Activated naive CD8-positive, alpha-beta T cell treated with anti-CD3 and anti-CD28 coated beads for 36 hours (primary cell): Measurements from ENCODE around the gene FNDC7. TPM values are rescaled to one million over a fixed set of nuclear protein-coding genes. Genes with fewer than 3 reads are reported as not detected.
A peak's percentile ranks its signal among the peaks of the same experiment; 100 is the strongest.
"Not testable (repeated sequence)": the region's sequence is repeated elsewhere in the genome, so short reads cannot be mapped to it uniquely, and the experiment has no call there.

Experiments used
- DNase-seq: peaks from one replicate; pipeline ENCODE4 v3.0.0; 2021
- H3K27ac Mint-ChIP-seq: one replicate; pipeline ENCODE4 v1.8.0; 2022; ENCODE audit warnings: mild to moderate bottlenecking, moderate library complexity, mixed read lengths
- H3K27me3 Mint-ChIP-seq: one replicate; pipeline ENCODE4 v1.8.0; 2022; ENCODE audit warnings: mild to moderate bottlenecking, mixed read lengths
- H3K36me3 Mint-ChIP-seq: one replicate; pipeline ENCODE4 v1.8.0; 2021; ENCODE audit warnings: mild to moderate bottlenecking, mixed read lengths
- H3K4me1 Mint-ChIP-seq: one replicate; pipeline ENCODE4 v1.8.0; 2021; ENCODE audit warnings: mixed read lengths
- H3K4me3 Mint-ChIP-seq: one replicate; pipeline ENCODE4 v1.8.0; 2022; ENCODE audit warnings: mild to moderate bottlenecking, moderate library complexity, mixed read lengths
- H3K9me3 Mint-ChIP-seq: one replicate; pipeline ENCODE4 v1.8.0; 2022; ENCODE audit warnings: mixed read lengths
- total RNA-seq, 2 experiments: library from RNA; stranded (reverse); gene quantifications; one replicate each; pipeline ENCODE4 v1.2.3, GENCODE V29; 2021

FNDC7 gene
- total RNA-seq, 2 experiments from 2014 or later = not detected

DNA sequence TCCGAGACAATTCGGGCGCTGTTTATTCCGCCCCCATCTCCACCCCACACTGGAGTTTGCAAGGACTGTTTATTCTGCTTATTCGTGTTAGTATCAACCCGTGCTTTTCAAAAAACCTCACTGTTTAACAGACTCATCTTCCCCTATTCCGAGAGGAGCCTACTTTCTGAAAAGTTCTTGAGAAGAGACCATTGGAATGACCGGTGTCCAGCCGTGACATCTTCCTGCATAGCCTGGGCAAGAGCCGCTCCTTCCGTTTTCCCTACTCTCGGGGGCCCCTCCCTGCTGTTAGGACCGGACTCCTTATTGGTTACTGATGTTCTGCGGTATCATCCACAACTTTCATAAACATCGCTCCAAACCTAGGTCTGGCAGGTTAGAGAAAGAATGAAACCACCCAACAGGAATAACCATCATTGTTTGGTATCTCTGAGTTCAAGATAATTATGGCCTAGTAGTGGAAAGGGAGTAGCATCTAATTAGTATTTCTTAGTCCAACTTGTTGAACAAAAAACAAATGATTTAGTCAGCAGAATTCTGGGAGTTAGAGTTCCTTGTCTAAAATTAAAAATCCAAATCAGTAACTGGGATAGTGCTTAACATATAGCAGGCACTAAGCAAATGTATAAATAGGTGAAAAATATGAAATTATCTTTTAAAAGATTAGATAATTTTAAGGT is 34.6 kb downstream of the FNDC7 start:
- Mint-ChIP-seq H3K27me3 (no peaks in the 10 kb centered on the region), H3K9me3 (no peaks in the 10 kb centered on the region), H3K4me3 (peak overlapping the region; percentile 98), H3K4me1 (peaks cover 28% of the 10 kb centered on the region), H3K27ac (peak overlapping the region; percentile 94), H3K36me3 (peaks cover 18% of the 10 kb centered on the region)
- DNase-seq = peak; percentile 48

GRCh38 chr1:108747898-108748297 is 35.2 kb downstream of the FNDC7 start:
- peaks cover 18% of the 10 kb centered on the region for H3K36me3 Mint-ChIP-seq
- H3K27me3 Mint-ChIP-seq = no peaks in the 10 kb centered on the region
- no peaks in the 10 kb centered on the region for H3K9me3 Mint-ChIP-seq
- no peak overlapping the region for H3K27ac Mint-ChIP-seq
- H3K4me3 Mint-ChIP-seq = peak overlapping the region; percentile 46
- H3K4me1 Mint-ChIP-seq = peaks cover 28% of the 10 kb centered on the region
- no peak for DNase-seq

DNA sequence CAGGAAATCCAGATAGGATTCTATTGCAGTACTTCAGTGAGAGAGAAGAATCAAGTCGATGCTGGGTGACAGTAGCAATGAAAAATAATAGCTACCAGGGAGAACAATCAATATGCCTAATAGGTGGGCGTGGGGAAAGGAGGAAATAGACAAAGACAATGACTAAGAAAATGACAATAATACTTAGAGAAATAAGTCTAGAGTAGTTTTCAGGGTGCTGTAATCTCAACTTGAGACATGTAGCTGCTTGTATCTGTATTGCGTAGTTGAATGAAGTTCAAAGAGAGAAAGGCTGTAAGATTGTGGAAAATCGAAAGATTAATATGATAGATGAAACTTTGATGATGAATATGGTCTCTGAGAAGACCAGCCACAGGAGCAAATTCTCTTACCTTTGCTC is 36.4 kb downstream of the FNDC7 start:
- H3K27ac Mint-ChIP-seq = no peak overlapping the region
- H3K36me3 Mint-ChIP-seq = peaks cover 18% of the 10 kb centered on the region
- no peaks in the 10 kb centered on the region for H3K9me3 Mint-ChIP-seq
- H3K27me3 Mint-ChIP-seq = no peaks in the 10 kb centered on the region
- no peak overlapping the region for H3K4me3 Mint-ChIP-seq
- DNase-seq = no peak
- H3K4me1 Mint-ChIP-seq = peaks cover 31% of the 10 kb centered on the region

DNA sequence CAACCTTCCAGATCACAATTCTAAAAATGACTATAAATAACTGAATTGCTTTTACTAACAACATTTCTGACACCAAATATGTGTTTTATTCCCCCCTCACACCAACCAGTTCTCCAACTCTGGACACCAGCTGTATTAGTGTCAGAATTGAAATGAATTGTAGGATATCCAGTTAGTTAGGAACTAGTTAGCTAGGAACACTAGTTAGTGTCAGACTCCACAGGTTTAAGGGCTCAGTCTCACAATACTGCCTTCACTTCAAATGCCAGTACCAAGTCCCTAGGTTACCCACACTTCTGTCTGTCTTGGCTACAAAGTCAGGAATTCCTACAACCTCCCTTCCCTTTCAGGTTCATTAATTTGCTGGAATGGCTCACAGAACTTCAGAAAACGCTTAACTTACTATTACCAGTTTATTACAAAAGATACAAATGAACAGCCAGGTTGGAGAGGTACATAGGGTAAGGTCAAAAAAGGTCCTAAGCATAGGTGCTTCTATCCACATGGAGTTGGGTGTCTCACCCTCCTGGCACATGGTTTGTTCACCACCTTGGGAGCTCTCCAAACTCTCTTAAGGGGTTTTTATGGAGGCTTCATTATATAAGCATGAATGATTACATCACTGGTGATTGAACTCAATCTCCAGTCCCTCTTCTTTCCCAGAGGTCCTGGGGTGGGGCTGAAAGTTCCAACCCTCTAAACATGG is 37.9 kb downstream of the FNDC7 start:
- no peaks in the 10 kb centered on the region for H3K27me3 Mint-ChIP-seq
- peaks cover 37% of the 10 kb centered on the region for H3K4me1 Mint-ChIP-seq
- no peaks in the 10 kb centered on the region for H3K9me3 Mint-ChIP-seq
- no peak overlapping the region for H3K27ac Mint-ChIP-seq
- no peak overlapping the region for H3K4me3 Mint-ChIP-seq
- peaks cover 18% of the 10 kb centered on the region for H3K36me3 Mint-ChIP-seq
- DNase-seq = no peak

GRCh38 chr1:108753363-108753762 is 40.7 kb downstream of the FNDC7 start:
- Mint-ChIP-seq H3K27ac (no peak overlapping the region), H3K36me3 (peaks cover 10% of the 10 kb centered on the region), H3K4me1 (peaks cover 27% of the 10 kb centered on the region), H3K9me3 (no peaks in the 10 kb centered on the region), H3K27me3 (no peaks in the 10 kb centered on the region), H3K4me3 (no peak overlapping the region)
- DNase-seq = no peak

DNA sequence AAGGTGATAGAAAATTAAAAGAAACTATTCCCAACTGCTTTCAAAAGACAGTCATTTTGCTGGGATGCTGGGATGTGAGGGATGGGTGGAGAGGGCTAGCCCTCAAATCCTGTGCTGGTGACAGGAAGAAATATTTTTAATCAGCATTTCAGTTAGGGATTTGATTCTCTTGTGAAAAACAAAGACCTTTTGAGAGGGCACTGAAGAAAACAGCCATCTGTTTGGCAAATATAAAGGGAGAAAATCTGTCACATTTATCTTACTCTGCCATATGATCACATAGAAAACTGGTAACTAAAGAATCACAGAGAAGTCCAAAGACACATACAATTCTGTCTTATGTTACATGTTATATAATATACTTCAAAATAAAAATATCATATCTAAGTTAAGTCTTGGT is 46.1 kb downstream of the FNDC7 start:
- Mint-ChIP-seq H3K4me3 (no peak overlapping the region), H3K9me3 (no peaks in the 10 kb centered on the region), H3K27me3 (no peaks in the 10 kb centered on the region), H3K4me1 (peaks cover 8% of the 10 kb centered on the region), H3K36me3 (no peaks in the 10 kb centered on the region), H3K27ac (no peak overlapping the region)
- DNase-seq = no peak

DNA sequence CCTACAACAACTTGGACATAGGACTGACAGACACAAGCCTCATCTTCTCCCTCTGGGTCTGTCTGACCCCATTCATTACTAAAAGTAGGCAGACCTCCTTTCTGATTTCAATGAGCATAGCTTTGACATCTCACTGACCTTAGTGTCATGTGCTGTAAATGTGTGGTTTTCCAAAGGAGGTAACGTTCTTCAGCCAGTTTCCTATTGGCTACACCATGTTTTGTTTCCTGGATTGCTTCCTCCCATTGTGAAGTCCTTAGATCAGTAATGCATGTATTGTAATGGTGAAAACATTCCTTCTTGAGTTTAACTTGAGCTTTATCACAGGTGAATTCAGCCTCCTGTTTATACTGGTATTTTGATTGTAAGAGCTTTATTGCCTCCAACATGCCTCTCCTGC is 54.4 kb downstream of the FNDC7 start:
- no peak overlapping the region for H3K27ac Mint-ChIP-seq
- H3K4me3 Mint-ChIP-seq = no peak overlapping the region
- H3K36me3 Mint-ChIP-seq = peaks cover 11% of the 10 kb centered on the region
- H3K27me3 Mint-ChIP-seq = no peaks in the 10 kb centered on the region
- DNase-seq = no peak
- no peaks in the 10 kb centered on the region for H3K9me3 Mint-ChIP-seq
- peaks cover 2% of the 10 kb centered on the region for H3K4me1 Mint-ChIP-seq

GRCh38 chr1:108767708-108768107 is 55.0 kb downstream of the FNDC7 start:
- H3K4me3 Mint-ChIP-seq = no peak overlapping the region
- H3K27me3 Mint-ChIP-seq = no peaks in the 10 kb centered on the region

DNA sequence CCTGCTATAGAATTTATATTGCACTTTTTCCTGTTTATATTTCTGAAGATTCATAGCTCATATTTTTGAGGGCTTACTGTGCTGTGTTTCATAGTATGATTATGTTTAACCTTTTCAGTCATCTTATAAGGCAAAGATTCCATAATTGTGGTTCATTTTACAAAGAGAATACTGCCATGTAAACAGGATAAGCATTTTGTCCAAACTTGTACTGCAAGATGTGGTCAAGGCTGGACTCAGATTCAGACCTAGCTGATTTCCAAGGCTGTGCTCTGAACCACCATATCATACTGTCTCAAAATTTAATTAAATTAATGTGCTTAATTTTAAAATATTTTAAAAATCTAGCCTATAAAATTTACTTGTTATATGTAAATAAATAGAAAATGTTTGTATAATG is 65.1 kb downstream of the FNDC7 start:
- H3K36me3 Mint-ChIP-seq = peaks cover 28% of the 10 kb centered on the region
- no peak overlapping the region for H3K27ac Mint-ChIP-seq

More at GRCh38 chr1:108767708-108768107, 55.0 kb downstream of the FNDC7 start:
- Mint-ChIP-seq H3K9me3 (no peaks in the 10 kb centered on the region), H3K27ac (no peak overlapping the region), H3K36me3 (peaks cover 11% of the 10 kb centered on the region), H3K4me1 (peaks cover 2% of the 10 kb centered on the region)
- no peak for DNase-seq

DNA sequence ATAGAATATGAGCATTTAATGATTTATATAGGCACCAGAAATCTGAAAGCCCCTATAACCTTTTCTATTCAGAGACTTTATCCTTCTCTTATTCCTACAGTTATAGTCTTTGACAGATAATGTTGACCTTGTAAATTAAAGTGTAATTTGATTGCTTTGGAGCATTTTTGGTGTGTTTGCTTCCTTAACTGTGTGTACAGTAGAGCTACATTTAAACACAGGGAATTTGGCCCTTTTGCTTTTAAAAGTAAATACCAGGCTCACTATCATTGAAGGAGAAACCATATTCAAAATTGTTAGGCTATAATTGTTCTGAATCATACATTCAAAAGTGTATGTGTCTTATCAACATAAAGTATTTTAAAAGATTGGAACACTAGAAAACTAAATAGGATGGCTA is 66.7 kb downstream of the FNDC7 start:
- Mint-ChIP-seq H3K9me3 (peaks cover 8% of the 10 kb centered on the region), H3K4me1 (no peaks in the 10 kb centered on the region), H3K4me3 (no peak overlapping the region), H3K27ac (no peak overlapping the region), H3K36me3 (peaks cover 36% of the 10 kb centered on the region), H3K27me3 (no peaks in the 10 kb centered on the region)
- no peak for DNase-seq

More for the DNA sequence above, 65.1 kb downstream of the FNDC7 start:
- H3K27me3 Mint-ChIP-seq = no peaks in the 10 kb centered on the region
- no peak for DNase-seq
- no peak overlapping the region for H3K4me3 Mint-ChIP-seq
- H3K9me3 Mint-ChIP-seq = no peaks in the 10 kb centered on the region
- no peaks in the 10 kb centered on the region for H3K4me1 Mint-ChIP-seq

- Mint-ChIP-seq H3K36me3 (peaks cover 47% of the 10 kb centered on the region), H3K27ac (no peak overlapping the region)
These were observed 68.3 kb downstream of the FNDC7 start for GRCh38 chr1:108780937-108781574.

DNA sequence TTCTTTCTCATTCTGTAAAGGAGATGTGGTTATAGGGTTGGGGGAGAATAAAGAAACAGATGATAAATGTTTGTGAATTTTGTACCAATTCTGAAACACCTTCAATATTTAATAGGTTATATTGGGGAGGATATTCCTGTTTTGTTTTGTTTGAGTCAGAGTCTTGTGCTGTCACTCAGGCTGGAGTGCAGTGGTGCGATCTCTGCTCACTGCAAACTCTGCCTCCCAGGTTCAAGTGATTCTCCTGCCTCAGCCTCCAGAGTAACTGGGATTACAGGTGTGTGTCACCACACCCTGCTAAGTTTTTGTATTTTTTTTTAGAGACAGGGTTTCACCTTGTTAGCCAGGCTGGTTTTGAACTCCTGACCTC is 68.9 kb downstream of the FNDC7 start:
- not testable (repeated sequence) for H3K4me1 Mint-ChIP-seq, H3K4me3 Mint-ChIP-seq, DNase-seq, H3K27ac Mint-ChIP-seq, H3K27me3 Mint-ChIP-seq
- Mint-ChIP-seq H3K36me3 (peaks cover 52% of the 10 kb centered on the region), H3K9me3 (peaks cover 24% of the 10 kb centered on the region)

More at GRCh38 chr1:108780937-108781574, 68.3 kb downstream of the FNDC7 start:
- H3K27me3 Mint-ChIP-seq = no peaks in the 10 kb centered on the region
- no peak overlapping the region for H3K4me3 Mint-ChIP-seq
- DNase-seq = no peak
- H3K4me1 Mint-ChIP-seq = no peaks in the 10 kb centered on the region
- H3K9me3 Mint-ChIP-seq = peaks cover 23% of the 10 kb centered on the region

DNA sequence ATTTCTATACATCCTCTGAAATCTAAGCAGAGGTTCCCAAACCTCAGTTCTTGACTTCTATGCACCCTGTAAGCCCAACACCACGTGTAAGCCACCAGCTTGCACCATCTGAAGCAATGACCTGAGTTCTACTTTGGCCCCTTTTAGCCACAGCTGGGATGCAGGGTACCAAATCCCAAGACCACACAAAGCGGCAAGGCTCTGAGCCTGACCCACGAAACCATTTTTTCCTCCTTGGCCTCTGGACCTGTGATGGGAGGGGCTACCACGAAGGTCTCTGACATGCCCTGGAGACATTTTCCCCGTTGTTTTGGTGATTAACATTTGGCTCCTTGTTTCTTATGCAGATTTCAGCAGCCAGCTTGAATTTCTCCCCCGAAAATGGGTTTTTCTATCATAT is 72.6 kb downstream of the FNDC7 start:
- H3K27ac Mint-ChIP-seq = no peak overlapping the region
- peaks cover 24% of the 10 kb centered on the region for H3K9me3 Mint-ChIP-seq
- H3K36me3 Mint-ChIP-seq = peaks cover 71% of the 10 kb centered on the region
- no peaks in the 10 kb centered on the region for H3K27me3 Mint-ChIP-seq
- no peaks in the 10 kb centered on the region for H3K4me1 Mint-ChIP-seq
- no peak for DNase-seq
- H3K4me3 Mint-ChIP-seq = no peak overlapping the region

GRCh38 chr1:108785880-108786279 is 73.2 kb downstream of the FNDC7 start:
- no peak for DNase-seq
- H3K27me3 Mint-ChIP-seq = no peaks in the 10 kb centered on the region
- peaks cover 26% of the 10 kb centered on the region for H3K9me3 Mint-ChIP-seq
- peaks cover 74% of the 10 kb centered on the region for H3K36me3 Mint-ChIP-seq
- no peaks in the 10 kb centered on the region for H3K4me1 Mint-ChIP-seq
- H3K4me3 Mint-ChIP-seq = no peak overlapping the region
- no peak overlapping the region for H3K27ac Mint-ChIP-seq

GRCh38 chr1:108791790-108792189 is 79.1 kb downstream of the FNDC7 start:
- Mint-ChIP-seq H3K27ac (no peak overlapping the region), H3K4me3 (no peak overlapping the region), H3K27me3 (no peaks in the 10 kb centered on the region), H3K9me3 (peaks cover 17% of the 10 kb centered on the region), H3K4me1 (no peaks in the 10 kb centered on the region), H3K36me3 (peaks cover 49% of the 10 kb centered on the region)
- DNase-seq = no peak
